PC-9 (cell line): ENCODE results near the gene GPC2.

Source experiments
- EZH2 ChIP-seq: fragments of 200-600 bp; sonication (generic); IDR thresholded peaks from 2 replicates; pipeline ENCODE4 v1.8.0; 2017; ENCODE audit warnings: antibody characterized with exemption, low read depth
- TF ChIP-seq, protein P1 (sequence below): fragments of 200-600 bp; sonication (generic); conservative IDR thresholded peaks from 2 replicates; pipeline ENCODE4 v1.6.1; 2017; ENCODE audit warnings: mixed run types, antibody characterized with exemption, mild to moderate bottlenecking, moderate library complexity

DNA sequence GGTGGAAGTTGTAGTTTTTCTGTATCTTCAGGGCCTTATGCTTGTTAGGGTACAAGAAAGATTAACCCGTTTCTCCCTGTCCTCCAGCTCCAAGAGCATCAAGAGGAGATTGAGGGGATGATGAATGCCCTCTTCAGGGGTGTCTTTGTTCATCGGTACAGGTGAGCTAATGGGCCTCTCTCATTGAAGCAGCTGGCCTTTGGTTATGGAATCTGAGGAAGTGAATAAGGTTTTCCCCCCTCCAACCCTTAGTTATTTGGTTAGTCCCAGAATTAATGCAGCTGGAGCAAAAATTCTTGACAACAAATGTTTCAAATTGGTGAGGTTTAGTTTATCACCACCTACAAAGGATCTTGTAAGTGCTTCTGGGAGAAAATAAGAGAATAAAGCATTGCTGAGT lies 18.0 kb upstream of the GPC2 start:
- TF ChIP-seq, protein P1, sequence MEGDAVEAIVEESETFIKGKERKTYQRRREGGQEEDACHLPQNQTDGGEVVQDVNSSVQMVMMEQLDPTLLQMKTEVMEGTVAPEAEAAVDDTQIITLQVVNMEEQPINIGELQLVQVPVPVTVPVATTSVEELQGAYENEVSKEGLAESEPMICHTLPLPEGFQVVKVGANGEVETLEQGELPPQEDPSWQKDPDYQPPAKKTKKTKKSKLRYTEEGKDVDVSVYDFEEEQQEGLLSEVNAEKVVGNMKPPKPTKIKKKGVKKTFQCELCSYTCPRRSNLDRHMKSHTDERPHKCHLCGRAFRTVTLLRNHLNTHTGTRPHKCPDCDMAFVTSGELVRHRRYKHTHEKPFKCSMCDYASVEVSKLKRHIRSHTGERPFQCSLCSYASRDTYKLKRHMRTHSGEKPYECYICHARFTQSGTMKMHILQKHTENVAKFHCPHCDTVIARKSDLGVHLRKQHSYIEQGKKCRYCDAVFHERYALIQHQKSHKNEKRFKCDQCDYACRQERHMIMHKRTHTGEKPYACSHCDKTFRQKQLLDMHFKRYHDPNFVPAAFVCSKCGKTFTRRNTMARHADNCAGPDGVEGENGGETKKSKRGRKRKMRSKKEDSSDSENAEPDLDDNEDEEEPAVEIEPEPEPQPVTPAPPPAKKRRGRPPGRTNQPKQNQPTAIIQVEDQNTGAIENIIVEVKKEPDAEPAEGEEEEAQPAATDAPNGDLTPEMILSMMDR, result no peak
- TF ChIP-seq EZH2, result no peak
